Stimulated activated CD8-positive, alpha-beta memory T cell treated with anti-CD3 and anti-CD28 coated beads, Interleukin-7, amount 100 ng/mL, for 1 hour (primary cell): ENCODE results near the gene BAAT.

Experiments
- DNase-seq, 2 donors: peaks; one replicate each; pipeline ENCODE4 v3.0.0-alpha.2; 2020; ENCODE audit warnings: low read depth in 2 of 2

BAAT gene

GRCh38 chr9:101317735-101318134 lies 67.1 kb downstream of the BAAT start:
- DNase-seq = no peak

DNA sequence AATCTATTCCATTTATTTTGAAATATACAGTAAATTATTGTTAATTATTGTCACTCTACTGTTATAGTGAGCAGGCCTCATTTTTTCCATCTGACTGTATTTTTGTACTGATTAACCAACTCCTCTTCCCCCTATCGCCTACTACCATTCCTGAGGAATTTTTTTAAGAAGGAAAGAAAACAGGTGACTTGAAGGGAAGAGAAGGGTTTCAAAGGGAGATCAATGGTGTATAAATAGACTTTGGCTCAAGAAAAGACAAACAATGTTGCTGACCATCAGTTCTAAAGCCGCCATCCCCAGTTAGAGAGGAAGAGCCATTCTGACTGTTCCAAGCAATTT lies 69.7 kb downstream of the BAAT start:
- DNase-seq = no peak

GRCh38 chr9:101312661-101313060 lies 72.1 kb downstream of the BAAT start:
- no peak for DNase-seq

GRCh38 chr9:101311758-101312420 lies 72.9 kb downstream of the BAAT start:
- no peak for DNase-seq

DNA sequence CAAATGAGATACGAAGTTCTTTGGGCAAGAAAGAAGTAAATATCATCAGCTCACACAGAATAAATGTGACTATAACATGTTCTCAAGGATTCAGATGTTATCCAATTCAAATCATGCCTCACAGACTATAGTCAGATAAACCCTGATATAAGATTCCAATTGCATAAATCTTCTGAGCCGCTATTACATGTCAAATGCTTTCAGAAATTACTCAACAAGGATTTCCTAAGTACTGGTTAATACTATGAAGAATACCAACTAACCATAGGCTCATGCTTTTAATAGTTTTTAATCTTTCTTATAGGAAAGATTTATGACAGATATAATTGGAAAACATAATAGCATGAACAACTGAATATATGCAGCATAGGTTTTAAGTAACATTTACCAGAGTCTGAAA lies 73.6 kb downstream of the BAAT start:
- no peak for DNase-seq
